Measurements from ENCODE around the gene ATP1A4. TPM values are rescaled to one million over a fixed set of nuclear protein-coding genes. Genes with fewer than 3 reads are reported as not detected.
"Not testable (repeated sequence)": the region's sequence is repeated elsewhere in the genome, so short reads cannot be mapped to it uniquely, and the experiment has no call there.

ATP1A4 gene
- total RNA-seq, 4 donors from 2014 or later = 0.07 to 0.47 TPM; not detected in 2

DNA sequence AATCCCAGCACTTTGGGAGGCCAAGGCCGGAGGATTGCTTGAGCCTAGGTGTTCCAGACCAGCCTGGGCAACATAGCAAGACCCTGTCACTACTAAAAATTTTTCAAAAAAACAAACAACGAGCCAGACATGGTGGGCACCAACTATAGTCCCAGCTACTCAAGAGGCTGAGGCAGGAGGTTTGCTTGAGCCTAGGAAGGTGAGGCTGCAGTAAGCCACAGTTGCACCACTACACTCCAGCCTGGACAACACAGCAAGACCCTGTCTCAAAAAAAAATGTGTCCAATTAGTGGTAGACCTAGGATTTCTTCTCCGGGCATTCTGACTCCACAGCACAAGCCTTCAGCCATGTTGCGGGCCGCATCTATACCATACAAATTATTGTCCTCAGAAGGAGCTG is 46.2 kb upstream of the ATP1A4 start:
- Histone ChIP-seq H3K4me1 (peaks cover 34 to 39% of the 10 kb centered on the region in 2 donors), H3K36me3 (no peaks in the 10 kb centered on the region), H3K27me3 (no peaks in the 10 kb centered on the region), H3K27ac (no peak overlapping the region), H3K9me3 (no peaks in the 10 kb centered on the region), H3K4me3 (no peak overlapping the region)
- ATAC-seq (no peak), DNase-seq (no peak)
- in situ Hi-C loops (cut with MboI; ENCODE audit: low sequenced_read_pairs in 4 of 4) = loop anchor here in 2 of 4 donors (10.0 kb wide), 3 partner anchors 80 to 150 kb away; partner anchors contain the start of gene CASQ1 (in 1 of the 2)
- no peak for TF ChIP-seq POLR2A (IDR thresholded peaks at IDR 0.05)
- TF ChIP-seq, protein P1, sequence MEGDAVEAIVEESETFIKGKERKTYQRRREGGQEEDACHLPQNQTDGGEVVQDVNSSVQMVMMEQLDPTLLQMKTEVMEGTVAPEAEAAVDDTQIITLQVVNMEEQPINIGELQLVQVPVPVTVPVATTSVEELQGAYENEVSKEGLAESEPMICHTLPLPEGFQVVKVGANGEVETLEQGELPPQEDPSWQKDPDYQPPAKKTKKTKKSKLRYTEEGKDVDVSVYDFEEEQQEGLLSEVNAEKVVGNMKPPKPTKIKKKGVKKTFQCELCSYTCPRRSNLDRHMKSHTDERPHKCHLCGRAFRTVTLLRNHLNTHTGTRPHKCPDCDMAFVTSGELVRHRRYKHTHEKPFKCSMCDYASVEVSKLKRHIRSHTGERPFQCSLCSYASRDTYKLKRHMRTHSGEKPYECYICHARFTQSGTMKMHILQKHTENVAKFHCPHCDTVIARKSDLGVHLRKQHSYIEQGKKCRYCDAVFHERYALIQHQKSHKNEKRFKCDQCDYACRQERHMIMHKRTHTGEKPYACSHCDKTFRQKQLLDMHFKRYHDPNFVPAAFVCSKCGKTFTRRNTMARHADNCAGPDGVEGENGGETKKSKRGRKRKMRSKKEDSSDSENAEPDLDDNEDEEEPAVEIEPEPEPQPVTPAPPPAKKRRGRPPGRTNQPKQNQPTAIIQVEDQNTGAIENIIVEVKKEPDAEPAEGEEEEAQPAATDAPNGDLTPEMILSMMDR (IDR thresholded peaks at IDR 0.05 in 4 of 5, conservative IDR thresholded peaks at IDR 0.05 in 1 of 5) = no peak
- intact Hi-C loops (cut with DNase I; ENCODE audit: low total_unique reads) = no loop called here

DNA sequence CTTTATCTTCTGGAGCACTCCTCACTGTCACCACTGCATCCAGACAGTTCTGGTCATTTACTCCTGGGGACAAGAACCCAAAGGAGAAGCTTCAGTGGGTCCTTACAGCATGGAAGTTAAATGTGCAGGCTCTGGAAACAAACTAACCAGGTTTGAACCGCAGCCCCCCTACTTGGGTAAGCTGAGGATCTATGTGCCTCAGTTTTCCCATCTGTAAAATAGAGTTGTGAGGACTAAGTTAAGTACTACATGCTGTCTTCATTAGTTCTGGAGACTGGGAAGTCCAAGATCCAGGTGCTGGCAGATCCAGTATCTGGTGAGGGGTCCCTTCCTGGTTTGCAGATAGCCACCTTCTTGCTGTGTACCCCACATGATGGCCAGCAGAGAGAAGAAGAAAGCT is 43.9 kb upstream of the ATP1A4 start:
- intact Hi-C loops (cut with DNase I; ENCODE audit: low total_unique reads) = no loop called here
- TF ChIP-seq, protein P1 (IDR thresholded peaks at IDR 0.05 in 4 of 5, conservative IDR thresholded peaks at IDR 0.05 in 1 of 5) = no peak
- no peak for TF ChIP-seq POLR2A (IDR thresholded peaks at IDR 0.05)
- ATAC-seq (no peak), DNase-seq (no peak)
- Histone ChIP-seq H3K4me3 (no peak overlapping the region), H3K36me3 (no peaks in the 10 kb centered on the region), H3K27ac (no peak overlapping the region), H3K9me3 (no peaks in the 10 kb centered on the region), H3K27me3 (no peaks in the 10 kb centered on the region), H3K4me1 (peaks cover 21 to 24% of the 10 kb centered on the region in 2 donors)
- in situ Hi-C loops (cut with MboI; ENCODE audit: low sequenced_read_pairs in 4 of 4) = loop anchor here in 2 of 4 donors (10.0 kb wide), 3 partner anchors 77 to 147 kb away; partner anchors contain the start of gene CASQ1 (in 1 of the 2)

DNA sequence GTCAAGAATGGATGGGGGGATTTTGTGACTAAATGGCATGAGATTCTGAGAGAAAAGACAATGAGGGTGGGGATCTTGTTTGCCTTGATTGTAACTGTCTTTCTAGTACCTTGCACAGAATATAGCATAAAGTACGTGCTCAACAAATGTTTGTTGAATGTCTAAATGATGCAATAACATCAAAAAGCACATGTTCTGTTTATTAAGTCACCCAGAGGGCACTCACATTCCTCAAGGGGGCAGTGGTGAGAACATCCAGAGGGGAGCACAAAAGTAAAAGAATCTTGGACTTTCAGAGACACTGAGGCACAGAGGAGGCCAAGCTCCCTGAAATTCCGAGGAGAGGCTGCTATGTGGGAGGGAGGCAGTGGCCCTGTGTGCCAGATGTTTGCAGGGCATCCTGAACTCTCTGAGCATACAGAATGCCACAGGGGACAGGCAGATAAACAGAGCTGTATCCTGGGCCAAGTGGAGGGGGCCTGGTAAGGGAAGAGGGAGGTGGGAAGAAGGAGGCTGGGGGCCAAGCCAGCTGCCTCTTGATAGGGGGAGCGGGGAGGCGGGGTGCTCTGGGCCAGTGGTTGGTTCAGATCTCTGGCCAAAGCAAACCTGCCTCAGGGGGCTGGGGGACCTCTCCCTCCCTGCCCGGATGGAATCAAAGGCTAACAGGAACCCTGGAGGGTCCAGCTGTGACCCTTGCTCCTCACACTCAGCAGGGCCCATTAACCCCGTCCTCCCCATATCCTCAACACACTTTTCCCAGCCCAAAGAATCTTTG is 42.3 kb upstream of the ATP1A4 start:
- peak in 1 of 2 donors; percentile 32 for ATAC-seq
- intact Hi-C loops (cut with DNase I; ENCODE audit: low total_unique reads) = no loop called here

DNA sequence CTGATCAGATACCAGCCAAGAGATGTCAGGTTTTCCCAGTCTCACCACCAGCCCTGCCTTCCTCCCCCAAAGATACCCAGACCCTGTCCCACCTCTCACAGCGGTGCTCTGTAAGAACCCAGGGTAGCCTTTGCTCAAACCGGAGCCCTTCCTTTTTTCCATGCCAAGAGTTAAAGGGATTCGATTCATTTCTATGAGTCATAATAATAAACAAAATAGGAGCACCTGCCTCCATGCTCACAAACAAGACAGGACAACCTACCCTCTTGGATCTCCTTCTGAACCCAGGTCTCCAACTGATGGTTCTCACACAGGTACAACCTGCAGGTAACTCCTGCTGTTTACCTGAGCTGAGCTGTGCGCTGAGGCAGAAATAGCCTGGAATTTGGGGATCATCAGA is 41.7 kb upstream of the ATP1A4 start:
- TF ChIP-seq, protein P1 (IDR thresholded peaks at IDR 0.05 in 4 of 5, conservative IDR thresholded peaks at IDR 0.05 in 1 of 5) = no peak
- TF ChIP-seq POLR2A (IDR thresholded peaks at IDR 0.05) = no peak
- H3K27ac ChIP-seq = no peak overlapping the region
- intact Hi-C loops (cut with DNase I; ENCODE audit: low total_unique reads) (no loop called here), in situ Hi-C loops (cut with MboI; ENCODE audit: low sequenced_read_pairs in 4 of 4) (loop anchor here in 2 of 4 donors (10.0 kb wide), 3 partner anchors 75 to 145 kb away; partner anchors contain the start of gene CASQ1 (in 1 of the 2))
- no peak for DNase-seq
- H3K36me3 ChIP-seq = no peaks in the 10 kb centered on the region
- H3K27me3 ChIP-seq = no peaks in the 10 kb centered on the region
- H3K4me3 ChIP-seq = no peak overlapping the region
- ATAC-seq = no peak
- H3K4me1 ChIP-seq = peaks cover 35 to 38% of the 10 kb centered on the region in 2 donors
- no peaks in the 10 kb centered on the region for H3K9me3 ChIP-seq

More for the DNA sequence above, 42.3 kb upstream of the ATP1A4 start:
- H3K27ac ChIP-seq = no peak overlapping the region
- peaks cover 29 to 32% of the 10 kb centered on the region in 2 donors for H3K4me1 ChIP-seq
- no peak for TF ChIP-seq POLR2A (IDR thresholded peaks at IDR 0.05)
- TF ChIP-seq, protein P1 (IDR thresholded peaks at IDR 0.05 in 4 of 5, conservative IDR thresholded peaks at IDR 0.05 in 1 of 5) = peak in 4 of 5 experiments; percentile 28 to 61 (median 30)
- H3K36me3 ChIP-seq = no peaks in the 10 kb centered on the region
- H3K27me3 ChIP-seq = no peaks in the 10 kb centered on the region
- no peak for DNase-seq
- in situ Hi-C loops (cut with MboI; ENCODE audit: low sequenced_read_pairs in 4 of 4) = loop anchor here in 2 of 4 donors (10.0 kb wide), 3 partner anchors 76 to 146 kb away; partner anchors contain the start of gene CASQ1 (in 1 of the 2)
- H3K4me3 ChIP-seq = no peak overlapping the region
- no peaks in the 10 kb centered on the region for H3K9me3 ChIP-seq

DNA sequence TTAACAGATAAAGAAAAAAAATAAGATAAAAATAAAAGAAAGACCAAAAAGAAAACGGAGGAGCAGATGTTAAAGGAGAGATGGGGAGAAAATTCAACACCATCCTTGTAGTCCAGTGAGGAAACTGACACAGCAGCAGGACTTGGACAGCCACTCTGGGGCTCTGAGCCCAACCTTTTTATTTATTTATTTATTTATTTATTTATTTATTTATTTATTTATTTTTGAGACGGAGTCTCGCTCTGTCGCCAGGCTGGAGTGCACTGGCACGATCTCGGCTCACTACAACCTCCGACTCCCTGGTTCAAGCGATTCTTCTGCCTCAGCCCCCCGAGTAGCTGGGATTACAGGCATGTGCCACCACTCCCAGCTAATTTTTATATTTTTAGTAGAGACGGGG is 39.9 kb upstream of the ATP1A4 start:
- peak overlapping the region; percentile 70 to 100 (median 97) for H3K27ac ChIP-seq
- DNase-seq; H3K9me3 ChIP-seq; H3K36me3 ChIP-seq; ATAC-seq; H3K4me3 ChIP-seq; in situ Hi-C loops (cut with MboI; ENCODE audit: low sequenced_read_pairs in 4 of 4); intact Hi-C loops (cut with DNase I; ENCODE audit: low total_unique reads); H3K27me3 ChIP-seq: not testable (repeated sequence)
- peaks cover 40 to 47% of the 10 kb centered on the region in 2 donors for H3K4me1 ChIP-seq

Measured in gastrocnemius medialis (tissue), 4 donors.